ENCODE measurements around the gene ITGA3. TPM values are rescaled to one million over a fixed set of nuclear protein-coding genes. Genes with fewer than 3 reads are reported as not detected.

ITGA3 gene
- total RNA-seq, 2 experiments from 2014 or later: 2.3 to 2.4 TPM

- Histone ChIP-seq H3K27me3 (ENCODE audit: control insufficient read depth in 1 of 2, insufficient read depth in 2 of 2, low read length in 2 of 2) (peaks cover 3 to 10% of the 10 kb centered on the region in 2 experiments), H3K27ac (ENCODE audit: low read depth in 1 of 2, low read length in 2 of 2) (no peak overlapping the region), H3K9me3 (ENCODE audit: control insufficient read depth in 1 of 2, insufficient read depth in 1 of 2, low read length in 2 of 2) (no peaks in the 10 kb centered on the region), H3K36me3 (ENCODE audit: insufficient read depth, low read length) (no peaks in the 10 kb centered on the region), H3K4me3 (ENCODE audit: low read length) (no peak overlapping the region), H3K4me1 (ENCODE audit: insufficient read depth, low read length) (no peaks in the 10 kb centered on the region)
- no peak for DNase-seq
- ChIA-PET POLR2A (no interaction called here), CTCF (no interaction called here)
- H3K27ac Mint-ChIP-seq: no peak overlapping the region
- intact Hi-C loops (cut with DNase I, micrococcal nuclease): no loop called here
- no peaks in the 10 kb centered on the region for H3K36me3 Mint-ChIP-seq (ENCODE audit: low read depth)
- H3K9me3 Mint-ChIP-seq: no peaks in the 10 kb centered on the region
- TF ChIP-seq CTCF (IDR thresholded peaks at IDR 0.05): no peak
- no peak for ATAC-seq (ENCODE audit: poor library complexity)
- H3K4me1 Mint-ChIP-seq (ENCODE audit: low read depth): no peaks in the 10 kb centered on the region
- peaks cover 28% of the 10 kb centered on the region for H3K27me3 Mint-ChIP-seq
- no peak overlapping the region for H3K4me3 Mint-ChIP-seq
These were observed 10.8 kb upstream of the ITGA3 start for GRCh38 chr17:50045154-50045553.

- Mint-ChIP-seq H3K27ac (no peak overlapping the region), H3K27me3 (peaks cover 28% of the 10 kb centered on the region), H3K36me3 (ENCODE audit: low read depth) (no peaks in the 10 kb centered on the region), H3K9me3 (no peaks in the 10 kb centered on the region), H3K4me3 (no peak overlapping the region), H3K4me1 (ENCODE audit: low read depth) (no peaks in the 10 kb centered on the region)
- no peak overlapping the region for H3K4me3 ChIP-seq (ENCODE audit: low read length)
- CTCF ChIA-PET: no interaction called here
- ATAC-seq (ENCODE audit: poor library complexity): no peak
- H3K36me3 ChIP-seq (ENCODE audit: insufficient read depth, low read length): no peaks in the 10 kb centered on the region
- intact Hi-C loops (cut with DNase I, micrococcal nuclease): no loop called here
- POLR2A ChIA-PET: no interaction called here
- peaks cover 4% of the 10 kb centered on the region for H3K4me1 ChIP-seq (ENCODE audit: insufficient read depth, low read length)
- H3K27me3 ChIP-seq (ENCODE audit: control insufficient read depth in 1 of 2, insufficient read depth in 2 of 2, low read length in 2 of 2): peaks cover 3 to 10% of the 10 kb centered on the region in 2 experiments
- H3K27ac ChIP-seq (ENCODE audit: low read depth in 1 of 2, low read length in 2 of 2): no peak overlapping the region
- H3K9me3 ChIP-seq (ENCODE audit: control insufficient read depth in 1 of 2, insufficient read depth in 1 of 2, low read length in 2 of 2): no peaks in the 10 kb centered on the region
- DNase-seq: no peak
- TF ChIP-seq CTCF (IDR thresholded peaks at IDR 0.05): no peak
These were observed 9.7 kb upstream of the ITGA3 start for GRCh38 chr17:50046179-50046578.

GRCh38 chr17:50046667-50047066 lies 9.2 kb upstream of the ITGA3 start:
- Mint-ChIP-seq H3K27ac (no peak overlapping the region), H3K36me3 (ENCODE audit: low read depth) (no peaks in the 10 kb centered on the region), H3K27me3 (peaks cover 28% of the 10 kb centered on the region), H3K9me3 (no peaks in the 10 kb centered on the region), H3K4me3 (no peak overlapping the region), H3K4me1 (ENCODE audit: low read depth) (no peaks in the 10 kb centered on the region)
- H3K27ac ChIP-seq (ENCODE audit: low read depth in 1 of 2, low read length in 2 of 2): no peak overlapping the region
- ATAC-seq (ENCODE audit: poor library complexity): no peak
- peaks cover 7% of the 10 kb centered on the region for H3K4me1 ChIP-seq (ENCODE audit: insufficient read depth, low read length)
- H3K4me3 ChIP-seq (ENCODE audit: low read length): no peak overlapping the region
- peaks cover 3 to 10% of the 10 kb centered on the region in 2 experiments for H3K27me3 ChIP-seq (ENCODE audit: control insufficient read depth in 1 of 2, insufficient read depth in 2 of 2, low read length in 2 of 2)
- H3K9me3 ChIP-seq (ENCODE audit: control insufficient read depth in 1 of 2, insufficient read depth in 1 of 2, low read length in 2 of 2): no peaks in the 10 kb centered on the region
- TF ChIP-seq CTCF (IDR thresholded peaks at IDR 0.05): no peak
- CTCF ChIA-PET: no interaction called here
- POLR2A ChIA-PET: no interaction called here
- H3K36me3 ChIP-seq (ENCODE audit: insufficient read depth, low read length): no peaks in the 10 kb centered on the region
- no peak for DNase-seq
- intact Hi-C loops (cut with DNase I, micrococcal nuclease): no loop called here

Measured in CD4-positive, alpha-beta T cell (primary cell).